HL-60 (cell line): Measurements from ENCODE around the gene SPEN.

Experiments used
- TF ChIP-seq, protein P1 (sequence below): IDR thresholded peaks from one replicate; pipeline ENCODE4 v1.5.1; 2011; ENCODE audit warnings: low read length, control low read depth, inconsistent platforms; ENCODE audit not compliant: insufficient read depth
- TF ChIP-seq, protein P2 (sequence below): IDR thresholded peaks from 2 replicates; pipeline ENCODE4 v1.6.1; 2012; ENCODE audit warnings: low read depth; ENCODE audit not compliant: insufficient replicate concordance

DNA sequence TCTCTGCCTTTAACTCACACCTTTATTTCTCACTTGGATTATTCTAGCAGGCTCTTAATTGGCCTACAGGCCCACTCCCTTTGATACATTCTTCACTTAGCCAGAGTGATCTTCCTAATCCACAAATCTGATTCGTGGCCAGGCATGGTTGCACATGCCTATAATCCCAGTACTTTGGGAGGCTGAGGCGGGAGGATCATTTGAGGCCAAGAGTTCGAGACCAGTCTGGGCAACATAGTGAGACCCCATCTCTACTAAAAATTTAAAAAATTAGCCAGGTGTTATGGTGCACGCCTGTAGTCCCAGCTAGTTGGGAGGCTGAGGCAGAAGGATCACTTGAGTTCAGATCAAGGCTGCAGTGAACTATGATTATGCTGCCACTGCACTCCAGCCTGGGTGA lies 126.3 kb downstream of the SPEN start:
- TF ChIP-seq, protein P1, sequence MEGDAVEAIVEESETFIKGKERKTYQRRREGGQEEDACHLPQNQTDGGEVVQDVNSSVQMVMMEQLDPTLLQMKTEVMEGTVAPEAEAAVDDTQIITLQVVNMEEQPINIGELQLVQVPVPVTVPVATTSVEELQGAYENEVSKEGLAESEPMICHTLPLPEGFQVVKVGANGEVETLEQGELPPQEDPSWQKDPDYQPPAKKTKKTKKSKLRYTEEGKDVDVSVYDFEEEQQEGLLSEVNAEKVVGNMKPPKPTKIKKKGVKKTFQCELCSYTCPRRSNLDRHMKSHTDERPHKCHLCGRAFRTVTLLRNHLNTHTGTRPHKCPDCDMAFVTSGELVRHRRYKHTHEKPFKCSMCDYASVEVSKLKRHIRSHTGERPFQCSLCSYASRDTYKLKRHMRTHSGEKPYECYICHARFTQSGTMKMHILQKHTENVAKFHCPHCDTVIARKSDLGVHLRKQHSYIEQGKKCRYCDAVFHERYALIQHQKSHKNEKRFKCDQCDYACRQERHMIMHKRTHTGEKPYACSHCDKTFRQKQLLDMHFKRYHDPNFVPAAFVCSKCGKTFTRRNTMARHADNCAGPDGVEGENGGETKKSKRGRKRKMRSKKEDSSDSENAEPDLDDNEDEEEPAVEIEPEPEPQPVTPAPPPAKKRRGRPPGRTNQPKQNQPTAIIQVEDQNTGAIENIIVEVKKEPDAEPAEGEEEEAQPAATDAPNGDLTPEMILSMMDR: no peak
- TF ChIP-seq, protein P2, sequence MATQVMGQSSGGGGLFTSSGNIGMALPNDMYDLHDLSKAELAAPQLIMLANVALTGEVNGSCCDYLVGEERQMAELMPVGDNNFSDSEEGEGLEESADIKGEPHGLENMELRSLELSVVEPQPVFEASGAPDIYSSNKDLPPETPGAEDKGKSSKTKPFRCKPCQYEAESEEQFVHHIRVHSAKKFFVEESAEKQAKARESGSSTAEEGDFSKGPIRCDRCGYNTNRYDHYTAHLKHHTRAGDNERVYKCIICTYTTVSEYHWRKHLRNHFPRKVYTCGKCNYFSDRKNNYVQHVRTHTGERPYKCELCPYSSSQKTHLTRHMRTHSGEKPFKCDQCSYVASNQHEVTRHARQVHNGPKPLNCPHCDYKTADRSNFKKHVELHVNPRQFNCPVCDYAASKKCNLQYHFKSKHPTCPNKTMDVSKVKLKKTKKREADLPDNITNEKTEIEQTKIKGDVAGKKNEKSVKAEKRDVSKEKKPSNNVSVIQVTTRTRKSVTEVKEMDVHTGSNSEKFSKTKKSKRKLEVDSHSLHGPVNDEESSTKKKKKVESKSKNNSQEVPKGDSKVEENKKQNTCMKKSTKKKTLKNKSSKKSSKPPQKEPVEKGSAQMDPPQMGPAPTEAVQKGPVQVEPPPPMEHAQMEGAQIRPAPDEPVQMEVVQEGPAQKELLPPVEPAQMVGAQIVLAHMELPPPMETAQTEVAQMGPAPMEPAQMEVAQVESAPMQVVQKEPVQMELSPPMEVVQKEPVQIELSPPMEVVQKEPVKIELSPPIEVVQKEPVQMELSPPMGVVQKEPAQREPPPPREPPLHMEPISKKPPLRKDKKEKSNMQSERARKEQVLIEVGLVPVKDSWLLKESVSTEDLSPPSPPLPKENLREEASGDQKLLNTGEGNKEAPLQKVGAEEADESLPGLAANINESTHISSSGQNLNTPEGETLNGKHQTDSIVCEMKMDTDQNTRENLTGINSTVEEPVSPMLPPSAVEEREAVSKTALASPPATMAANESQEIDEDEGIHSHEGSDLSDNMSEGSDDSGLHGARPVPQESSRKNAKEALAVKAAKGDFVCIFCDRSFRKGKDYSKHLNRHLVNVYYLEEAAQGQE: no peak
